Testis (tissue), 2 donors: Measurements from ENCODE around the gene HIGD1C.

Experiments
- POLR2A ChIP-seq: fragments of 450-650 bp; IDR thresholded peaks from one replicate; pipeline ENCODE4 v1.6.1; 2017; ENCODE audit warnings: antibody characterized with exemption, mild to moderate bottlenecking, moderate library complexity
- TF ChIP-seq, protein P1 (sequence below), 3 experiments: fragments of 450-650 bp in 2 of 3; fragments of 200-600 bp in 1 of 3; sonication (generic) in 1 of 3; IDR thresholded peaks; one replicate each; pipeline ENCODE4 v1.5.1; 2016 to 2019; ENCODE audit warnings: antibody characterized with exemption in 3 of 3, mild to moderate bottlenecking in 2 of 3, moderate library complexity in 1 of 3

DNA sequence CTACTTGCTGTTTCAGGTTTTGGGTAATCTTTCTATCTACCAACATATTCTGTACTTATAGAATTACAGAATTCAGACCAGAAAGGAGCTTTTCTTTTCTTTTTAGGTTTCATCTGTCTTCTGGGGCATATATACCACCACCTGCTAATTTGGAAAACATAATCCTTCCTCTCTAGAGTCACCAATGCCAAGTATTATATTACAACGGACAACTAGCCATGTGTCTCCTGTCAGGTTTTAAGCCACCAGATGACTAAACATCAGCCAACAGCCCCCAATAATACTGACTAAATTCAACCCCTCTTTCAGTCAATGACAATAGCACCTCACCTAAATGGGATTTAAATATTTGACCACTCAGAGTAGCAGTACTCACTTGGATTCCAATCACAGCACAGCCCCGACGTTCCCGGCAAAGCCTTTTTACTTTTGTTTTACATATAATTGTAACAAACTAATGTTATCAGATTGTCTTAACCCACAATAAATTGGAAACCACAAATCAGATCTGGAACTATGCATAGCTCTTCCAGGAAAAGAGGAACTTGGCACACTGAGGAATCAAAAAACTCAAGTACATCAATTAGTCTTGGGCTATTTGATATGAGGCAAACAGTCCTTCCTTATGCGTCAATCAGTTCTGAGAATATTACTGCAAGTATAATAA is 60.4 kb downstream of the HIGD1C start:
- TF ChIP-seq, protein P1, sequence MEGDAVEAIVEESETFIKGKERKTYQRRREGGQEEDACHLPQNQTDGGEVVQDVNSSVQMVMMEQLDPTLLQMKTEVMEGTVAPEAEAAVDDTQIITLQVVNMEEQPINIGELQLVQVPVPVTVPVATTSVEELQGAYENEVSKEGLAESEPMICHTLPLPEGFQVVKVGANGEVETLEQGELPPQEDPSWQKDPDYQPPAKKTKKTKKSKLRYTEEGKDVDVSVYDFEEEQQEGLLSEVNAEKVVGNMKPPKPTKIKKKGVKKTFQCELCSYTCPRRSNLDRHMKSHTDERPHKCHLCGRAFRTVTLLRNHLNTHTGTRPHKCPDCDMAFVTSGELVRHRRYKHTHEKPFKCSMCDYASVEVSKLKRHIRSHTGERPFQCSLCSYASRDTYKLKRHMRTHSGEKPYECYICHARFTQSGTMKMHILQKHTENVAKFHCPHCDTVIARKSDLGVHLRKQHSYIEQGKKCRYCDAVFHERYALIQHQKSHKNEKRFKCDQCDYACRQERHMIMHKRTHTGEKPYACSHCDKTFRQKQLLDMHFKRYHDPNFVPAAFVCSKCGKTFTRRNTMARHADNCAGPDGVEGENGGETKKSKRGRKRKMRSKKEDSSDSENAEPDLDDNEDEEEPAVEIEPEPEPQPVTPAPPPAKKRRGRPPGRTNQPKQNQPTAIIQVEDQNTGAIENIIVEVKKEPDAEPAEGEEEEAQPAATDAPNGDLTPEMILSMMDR (IDR thresholded peaks at IDR 0.05), result no peak
- no peak for TF ChIP-seq POLR2A
